Testis (tissue), 3 donors: Measurements from ENCODE around the gene SBSN. TPM values are rescaled to one million over a fixed set of nuclear protein-coding genes. Genes with fewer than 3 reads are reported as not detected.

Source experiments
- DNase-seq: peaks from one replicate; pipeline ENCODE4 v3.0.0-alpha.2; 2019
- H3K27ac ChIP-seq, 2 donors: fragments of 200-600 bp; sonication (generic); one replicate each; pipeline ENCODE4 v1.5.1; 2019
- H3K27me3 ChIP-seq: fragments of 200-600 bp; sonication (generic); one replicate; pipeline ENCODE4 v1.5.1; 2019
- H3K36me3 ChIP-seq: fragments of 200-600 bp; sonication (generic); one replicate; pipeline ENCODE4 v1.5.1; 2017; ENCODE audit warnings: low read depth; ENCODE audit errors: missing control alignments
- H3K4me1 ChIP-seq: fragments of 200-600 bp; sonication (generic); one replicate; pipeline ENCODE4 v1.5.1; 2019
- H3K4me3 ChIP-seq, 2 donors: fragments of 200-600 bp; sonication (generic); one replicate each; pipeline ENCODE4 v1.5.1; 2017 to 2019
- H3K9me3 ChIP-seq: fragments of 200-600 bp; sonication (generic); one replicate; pipeline ENCODE4 v1.5.1; 2017
- CTCF ChIP-seq, 3 experiments: fragments of 450-650 bp in 2 of 3; fragments of 200-600 bp in 1 of 3; sonication (generic) in 1 of 3; IDR thresholded peaks; one replicate each; pipeline ENCODE4 v1.5.1; 2016 to 2019; ENCODE audit warnings: antibody characterized with exemption in 3 of 3, mild to moderate bottlenecking in 2 of 3, moderate library complexity in 1 of 3
- POLR2A ChIP-seq: fragments of 450-650 bp; IDR thresholded peaks from one replicate; pipeline ENCODE4 v1.6.1; 2017; ENCODE audit warnings: antibody characterized with exemption, mild to moderate bottlenecking, moderate library complexity
- WGBS, 2 donors: methylation state at CpG; one replicate each; pipeline ENCODE4 v1.1.5; 2018; 5-methylcytosine and 5-hydroxymethylcytosine counted together
- intact Hi-C: fragments of 100-400 bp; cut with DNase I; formaldehyde crosslinking; loops from one replicate; pipeline ENCODE4 v1.15.1; 2023; ENCODE audit warnings: low total_unique reads
- polyA plus RNA-seq: library from polyadenylated mRNA; stranded (reverse); fragments of 350-450 nt; fragmentation: Illumina TruSeq; extraction: RNeasy Lipid Tissue Mini Kit (QIAGEN cat#74804); gene quantifications from one replicate; pipeline ENCODE4 v1.2.3, GENCODE V29; 2014; ENCODE audit warnings: low read depth, low replicate concordance; ENCODE audit not compliant: insufficient read depth
- total RNA-seq, 2 donors: library from RNA; depleted of rRNA; stranded (reverse); fragments of >200 nt; gene quantifications; one replicate each; pipeline ENCODE4 v1.2.3, GENCODE V29; 2016

SBSN gene
- total and polyA plus RNA-seq, 3 donors from 2014 or later: 0.16 to 0.47 (median 0.19) TPM

- intact Hi-C loops: no loop called here
These were observed 5.8 kb upstream of the SBSN start for GRCh38 chr19:35533822-35534392.

GRCh38 chr19:35533201-35533821 lies 5.2 kb upstream of the SBSN start, which contains the start of gene GAPDHS:
Gene GAPDHS (plus strand): TSS chr19:35533456. CDS start chr19:35533528, 72 bp downstream.
- Histone ChIP-seq H3K9me3 (no peaks in the 10 kb centered on the region), H3K4me3 (peak within 1 kb of the TSS in 1 of 2 donors; percentile 9), H3K27ac (no peak within 1 kb of the TSS), H3K36me3 (no peaks in the 10 kb centered on the region), H3K27me3 (no peaks in the 10 kb centered on the region), H3K4me1 (no peaks in the 10 kb centered on the region)
- intact Hi-C loops: no loop called here
- WGBS, 2 donors: 18 to 28% methylated on average over 21 to 39 of the region's 39 CpGs
- TF ChIP-seq CTCF (IDR thresholded peaks at IDR 0.05): no peak
- no peak for TF ChIP-seq POLR2A
- peak; percentile 43 for DNase-seq

More at GRCh38 chr19:35533822-35534392, 5.8 kb upstream of the SBSN start:
- WGBS, 2 donors: 3 to 5% methylated on average over 21 to 30 of the region's 30 CpGs
- Histone ChIP-seq H3K9me3 (no peaks in the 10 kb centered on the region), H3K27me3 (no peaks in the 10 kb centered on the region), H3K27ac (no peak overlapping the region), H3K4me1 (no peaks in the 10 kb centered on the region), H3K4me3 (peak overlapping the region in 1 of 2 donors; percentile 9), H3K36me3 (no peaks in the 10 kb centered on the region)
- DNase-seq: peak; percentile 45
- no peak for TF ChIP-seq POLR2A
- TF ChIP-seq CTCF (IDR thresholded peaks at IDR 0.05): no peak

GRCh38 chr19:35531291-35531690 lies 3.2 kb upstream of the SBSN start:
- H3K36me3 ChIP-seq: no peaks in the 10 kb centered on the region
- H3K4me1 ChIP-seq: no peaks in the 10 kb centered on the region
- intact Hi-C loops: no loop called here
- no peak for TF ChIP-seq POLR2A
- no peak for TF ChIP-seq CTCF (IDR thresholded peaks at IDR 0.05)
- DNase-seq: no peak
- H3K4me3 ChIP-seq: no peak overlapping the region
- 71 to 75% methylated on average over 6 of the region's 6 CpGs for WGBS, 2 donors
- H3K27me3 ChIP-seq: no peaks in the 10 kb centered on the region
- H3K9me3 ChIP-seq: no peaks in the 10 kb centered on the region
- no peak overlapping the region for H3K27ac ChIP-seq

GRCh38 chr19:35529241-35530218 lies 1.4 kb upstream of the SBSN start:
- no peaks in the 10 kb centered on the region for H3K36me3 ChIP-seq
- no peaks in the 10 kb centered on the region for H3K9me3 ChIP-seq
- no peaks in the 10 kb centered on the region for H3K4me1 ChIP-seq
- 76 to 84% methylated on average over 14 to 19 of the region's 19 CpGs for WGBS, 2 donors
- no peak overlapping the region for H3K27ac ChIP-seq
- TF ChIP-seq CTCF (IDR thresholded peaks at IDR 0.05): no peak
- TF ChIP-seq POLR2A: no peak
- H3K27me3 ChIP-seq: no peaks in the 10 kb centered on the region
- H3K4me3 ChIP-seq: no peak overlapping the region
- no peak for DNase-seq
- intact Hi-C loops: no loop called here
